IMR-90 (cell line): ENCODE data around the gene MEPE. TPM values are rescaled to one million over a fixed set of nuclear protein-coding genes. Genes with fewer than 3 reads are reported as not detected.

Experiments used
- ATAC-seq: fragments of 200-7000 bp; cut with Tn5 transposase; 2 replicates; pipeline ENCODE4 v1.9.1; 2020; ENCODE audit warnings: low read depth, mild to moderate bottlenecking, moderate library complexity
- BruUV-seq: library from RNA; stranded (reverse); fragments of 400-500 nt; replicated peaks from 2 replicates; lab custom pipeline; 2021; lab: Mats Ljungman, UMichigan
- CTCF ChIA-PET: fragments of 300-600 bp; formaldehyde crosslinking; extraction: SDS; loops from one replicate; lab custom pipeline; 2021; ENCODE audit warnings: antibody characterized with exemption; lab: Yijun Ruan, JAX
- POLR2A ChIA-PET: fragments of 300-600 bp; sonication (Branson Sonifier 250); formaldehyde crosslinking; loops from one replicate; lab custom pipeline; 2022; ENCODE audit warnings: antibody characterized with exemption; ENCODE audit not compliant: unreplicated experiment; lab: Charles Lee
- DNase-seq: peaks from one replicate; pipeline ENCODE4 v3.0.0; 2013
- H2AFZ ChIP-seq: replicated peaks from 2 replicates; pipeline ENCODE3; 2013; ENCODE audit warnings: low read length, mild to moderate bottlenecking; ENCODE audit not compliant: poor library complexity
- H2AK5ac ChIP-seq: 2 replicates; pipeline ENCODE4 v1.6.1; 2013; ENCODE audit warnings: low read depth, low read length, inconsistent platforms
- H2AK9ac ChIP-seq: replicated peaks from 2 replicates; pipeline ENCODE3; 2013; ENCODE audit warnings: mild to moderate bottlenecking, low read depth, low read length, moderate library complexity; ENCODE audit not compliant: poor library complexity
- H2BK120ac ChIP-seq: 2 replicates; pipeline ENCODE4 v1.6.1; 2013; ENCODE audit warnings: low read depth, low read length, inconsistent platforms
- H2BK15ac ChIP-seq: 3 replicates; pipeline ENCODE4 v1.6.1; 2013; ENCODE audit warnings: low read depth, low read length, inconsistent platforms
- H2BK20ac ChIP-seq: 2 replicates; pipeline ENCODE4 v1.6.1; 2013; ENCODE audit warnings: low read depth, mild to moderate bottlenecking, inconsistent platforms, low read length, moderate library complexity
- H2BK5ac ChIP-seq: 2 replicates; pipeline ENCODE4 v1.6.1; 2013; ENCODE audit warnings: mild to moderate bottlenecking, low read depth, low read length, inconsistent platforms; ENCODE audit not compliant: poor library complexity, severe bottlenecking
- H3K14ac ChIP-seq: replicated peaks from 2 replicates; pipeline ENCODE4 v1.6.1; 2013; ENCODE audit warnings: low read depth, low read length, inconsistent platforms
- H3K18ac ChIP-seq: 2 replicates; pipeline ENCODE4 v1.6.1; 2013; ENCODE audit warnings: low read depth, low read length, control low read depth
- H3K23ac ChIP-seq: 2 replicates; pipeline ENCODE4 v1.6.1; 2013; ENCODE audit warnings: low read depth, low read length, inconsistent platforms
- H3K27ac ChIP-seq: 2 replicates; pipeline ENCODE4 v1.5.1; 2013; ENCODE audit warnings: mild to moderate bottlenecking, control low read depth, low read length; ENCODE audit not compliant: insufficient read depth
- H3K27me3 ChIP-seq: 2 replicates; pipeline ENCODE4 v1.6.1; 2013; ENCODE audit warnings: low read length; ENCODE audit not compliant: control insufficient read depth, insufficient read depth
- H3K36me3 ChIP-seq: 2 replicates; pipeline ENCODE4 v1.6.1; 2013; ENCODE audit warnings: low read length, mixed read lengths; ENCODE audit not compliant: control insufficient read depth, insufficient read depth
- H3K4ac ChIP-seq: 2 replicates; pipeline ENCODE4 v1.6.1; 2013; ENCODE audit warnings: low read depth, low read length, inconsistent platforms
- H3K4me1 ChIP-seq: 2 replicates; pipeline ENCODE4 v1.6.1; 2013; ENCODE audit warnings: low read length, mixed read lengths; ENCODE audit not compliant: control insufficient read depth, insufficient read depth
- H3K4me2 ChIP-seq: 2 replicates; pipeline ENCODE4 v1.6.1; 2013; ENCODE audit warnings: low read depth, mild to moderate bottlenecking, control low read depth, low read length, moderate library complexity
- H3K4me3 ChIP-seq: 2 replicates; pipeline ENCODE4 v1.5.1; 2013; ENCODE audit warnings: low read depth, mild to moderate bottlenecking, control low read depth, low read length, moderate library complexity; ENCODE audit not compliant: insufficient read depth
- H3K56ac ChIP-seq: 2 replicates; pipeline ENCODE4 v1.6.1; 2013; ENCODE audit warnings: low read length, inconsistent platforms; ENCODE audit not compliant: insufficient read depth; ENCODE audit errors: extremely low read depth
- H3K79me1 ChIP-seq, 2 experiments: 2 replicates each; pipeline ENCODE4 v1.6.1; 2013; ENCODE audit warnings: low read length in 2 of 2, inconsistent platforms in 1 of 2, low read depth in 1 of 2
- H3K9ac ChIP-seq: 2 replicates; pipeline ENCODE4 v1.6.1; 2013; ENCODE audit warnings: low read depth, low read length, control low read depth
- H3K9me1 ChIP-seq: 2 replicates; pipeline ENCODE4 v1.6.1; 2013; ENCODE audit warnings: low read length, inconsistent platforms; ENCODE audit not compliant: insufficient read depth
- H3K9me3 ChIP-seq: 2 replicates; pipeline ENCODE4 v1.6.1; 2013; ENCODE audit warnings: low read length; ENCODE audit not compliant: control insufficient read depth, insufficient read depth
- H4K20me1 ChIP-seq: 2 replicates; pipeline ENCODE4 v1.6.1; 2013; ENCODE audit warnings: low read length, inconsistent platforms; ENCODE audit not compliant: insufficient read depth
- H4K5ac ChIP-seq: 2 replicates; pipeline ENCODE4 v1.6.1; 2013; ENCODE audit warnings: mild to moderate bottlenecking, low read depth, low read length, control low read depth
- H4K8ac ChIP-seq, 2 experiments: 2 replicates each; pipeline ENCODE4 v1.6.1; 2013; ENCODE audit warnings: low read depth in 2 of 2, low read length in 2 of 2, control low read depth in 1 of 2, inconsistent platforms in 1 of 2
- H4K91ac ChIP-seq: 2 replicates; pipeline ENCODE4 v1.6.1; 2013; ENCODE audit warnings: low read depth, low read length, inconsistent platforms; ENCODE audit not compliant: insufficient read depth
- CHD1 ChIP-seq: IDR thresholded peaks from 2 replicates; pipeline ENCODE4 v1.6.1; 2012; ENCODE audit warnings: low read depth, low read length, improper control_type of control experiment
- CTCF ChIP-seq: conservative IDR thresholded peaks from 2 replicates; pipeline ENCODE4 v1.5.1; 2012; ENCODE audit warnings: mild to moderate bottlenecking, low read depth, low read length, improper control_type of control experiment
- MAFK ChIP-seq: IDR thresholded peaks from 2 replicates; pipeline ENCODE4 v1.6.1; 2012; ENCODE audit warnings: low read depth, low read length, improper control_type of control experiment
- MXI1 ChIP-seq: IDR thresholded peaks from 2 replicates; pipeline ENCODE4 v1.6.1; 2012; ENCODE audit warnings: low read depth, mild to moderate bottlenecking, low read length, moderate library complexity, borderline replicate concordance
- NFE2L2 ChIP-seq: fragments of 150-350 bp; IDR thresholded peaks from 2 replicates; pipeline ENCODE4 v1.6.1; 2016; ENCODE audit warnings: low read depth, mild to moderate bottlenecking, low read length
- POLR2A ChIP-seq: IDR thresholded peaks from 2 replicates; pipeline ENCODE4 v1.6.1; 2012; ENCODE audit warnings: mild to moderate bottlenecking, low read depth, low read length
- RAD21 ChIP-seq: IDR thresholded peaks from 2 replicates; pipeline ENCODE4 v1.6.1; 2012; ENCODE audit warnings: low read length, improper control_type of control experiment
- RFX5 ChIP-seq: IDR thresholded peaks from 2 replicates; pipeline ENCODE4 v1.8.0; 2012; ENCODE audit warnings: low read depth, mild to moderate bottlenecking, low read length, moderate library complexity
- WGBS, 2 experiments: methylation state at CpG; one replicate each; pipeline versions ENCODE4 v1.1.5 to v1.1.7; 2013; ENCODE audit warnings: missing lambda C conversion rate in 2 of 2; ENCODE audit not compliant: insufficient read length in 1 of 2; ENCODE audit errors: extremely low coverage in 2 of 2; 5-methylcytosine and 5-hydroxymethylcytosine counted together
- dilution Hi-C: fragments of 300-500 bp; cut with HindIII; formaldehyde crosslinking; loops from one replicate; pipeline ENCODE4 v1.14.3; 2018; ENCODE audit warnings: low sequenced_read_pairs; ENCODE audit not compliant: unreplicated experiment
- in situ Hi-C: fragments of 300-500 bp; cut with MboI; formaldehyde crosslinking; loops from 3 replicates; pipeline ENCODE4 v1.14.3; 2019; ENCODE audit warnings: low sequenced_read_pairs, inconsistent platforms, mixed read lengths
- intact Hi-C: fragments of 100-400 bp; cut with micrococcal nuclease; formaldehyde crosslinking; loops from 2 replicates; pipeline ENCODE4 v1.10.0; 2022
- polyA plus RNA-seq, 3 experiments: library from polyadenylated mRNA; depleted of rRNA; stranded (reverse); fragments of >200 nt; gene quantifications; 2 replicates each; pipeline ENCODE4 v1.2.3, GENCODE V29; 2012; ENCODE audit warnings: low replicate concordance in 1 of 3
- total RNA-seq: library from RNA; depleted of rRNA; stranded (reverse); fragments of >200 nt; gene quantifications from 2 replicates; pipeline ENCODE4 v1.2.3, GENCODE V29; 2012
- TF ChIP-seq, protein P1 (sequence below): fragments of 150-350 bp; IDR thresholded peaks from 2 replicates; pipeline ENCODE4 v1.6.1; 2017; ENCODE audit warnings: mild to moderate bottlenecking, antibody characterized with exemption, low read length, low read depth

Gene MEPE
- total and polyA plus RNA-seq, 2 of the 4 experiments (the other 2 are of a cell fraction), result not detected

GRCh38 chr4:87803421-87803820 is 29.3 kb upstream of the MEPE start:
- Histone ChIP-seq H3K4me3 (no peak overlapping the region), H4K8ac (no peak overlapping the region), H3K56ac (no peak overlapping the region), H3K23ac (no peak overlapping the region), H2BK5ac (no peak overlapping the region), H3K4me1 (no peaks in the 10 kb centered on the region), H3K27me3 (no peaks in the 10 kb centered on the region), H4K20me1 (no peaks in the 10 kb centered on the region), H2BK15ac (no peak overlapping the region), H2BK20ac (no peak overlapping the region), H3K36me3 (no peaks in the 10 kb centered on the region), H3K79me1 (no peaks in the 10 kb centered on the region), H2AFZ (no peak overlapping the region), H3K9me1 (no peaks in the 10 kb centered on the region), H3K27ac (no peak overlapping the region), H3K4me2 (no peak overlapping the region), H4K91ac (no peak overlapping the region), H2AK9ac (no peak overlapping the region), H3K4ac (no peak overlapping the region), H3K9ac (no peak overlapping the region), H4K5ac (no peak overlapping the region), H3K14ac (no peak overlapping the region), H3K9me3 (no peaks in the 10 kb centered on the region), H3K18ac (no peak overlapping the region), H2AK5ac (no peak overlapping the region), H2BK120ac (no peak overlapping the region)
- DNase-seq (no peak), ATAC-seq (no peak)
- ChIA-PET POLR2A (no interaction called here), CTCF (no interaction called here)
- TF ChIP-seq CTCF (no peak), MXI1 (no peak), RAD21 (no peak), MAFK (no peak), POLR2A (no peak), NFE2L2 (no peak), CHD1 (no peak), RFX5 (no peak)
- TF ChIP-seq, protein P1, sequence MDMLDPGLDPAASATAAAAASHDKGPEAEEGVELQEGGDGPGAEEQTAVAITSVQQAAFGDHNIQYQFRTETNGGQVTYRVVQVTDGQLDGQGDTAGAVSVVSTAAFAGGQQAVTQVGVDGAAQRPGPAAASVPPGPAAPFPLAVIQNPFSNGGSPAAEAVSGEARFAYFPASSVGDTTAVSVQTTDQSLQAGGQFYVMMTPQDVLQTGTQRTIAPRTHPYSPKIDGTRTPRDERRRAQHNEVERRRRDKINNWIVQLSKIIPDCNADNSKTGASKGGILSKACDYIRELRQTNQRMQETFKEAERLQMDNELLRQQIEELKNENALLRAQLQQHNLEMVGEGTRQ, result no peak
- intact Hi-C loops, result no loop called here
- no TSS peak for BruUV-seq
- dilution Hi-C loops, result no loop called here
- in situ Hi-C loops, result no loop called here
- no CpG with 5 or more reads among the region's 2 CpGs for WGBS, 2 experiments
